DOHH2 (cell line): Measurements from ENCODE around the gene ARHGEF16.

Source experiments
- H3F3A ChIP-seq: fragments of 200-600 bp; sonication (generic), shearing (Covaris generic); 2 replicates; pipeline ENCODE4 v1.6.0; 2016; ENCODE audit warnings: antibody characterized with exemption, mild to moderate bottlenecking; ENCODE audit not compliant: control insufficient read depth, insufficient read depth
- H3K27ac ChIP-seq: fragments of 200-600 bp; sonication (generic); 2 replicates; pipeline ENCODE4 v1.5.1; 2014; ENCODE audit warnings: low read depth, mild to moderate bottlenecking, low read length, moderate library complexity
- H3K27me3 ChIP-seq: fragments of 200-600 bp; sonication (generic); 2 replicates; pipeline ENCODE4 v1.6.1; 2014; ENCODE audit warnings: mild to moderate bottlenecking, low read length, mixed read lengths; ENCODE audit not compliant: control insufficient read depth
- H3K36me3 ChIP-seq: fragments of 200-600 bp; sonication (generic); 2 replicates; pipeline ENCODE4 v1.6.1; 2014; ENCODE audit warnings: mild to moderate bottlenecking, low read length, moderate library complexity, mixed read lengths; ENCODE audit not compliant: control insufficient read depth
- H3K4me1 ChIP-seq: fragments of 200-600 bp; sonication (generic); 2 replicates; pipeline ENCODE4 v1.6.1; 2014; ENCODE audit warnings: mild to moderate bottlenecking, low read length, mixed read lengths; ENCODE audit not compliant: control insufficient read depth
- H3K4me2 ChIP-seq: fragments of 200-600 bp; sonication (generic); 2 replicates; pipeline ENCODE4 v1.6.0; 2014; ENCODE audit warnings: mild to moderate bottlenecking, low read length, moderate library complexity
- H3K4me3 ChIP-seq: fragments of 200-600 bp; sonication (generic); 2 replicates; pipeline ENCODE4 v1.5.1; 2014; ENCODE audit warnings: mild to moderate bottlenecking, low read length, mixed read lengths
- H3K79me2 ChIP-seq: fragments of 200-600 bp; sonication (generic); 2 replicates; pipeline ENCODE4 v1.6.1; 2014; ENCODE audit warnings: mild to moderate bottlenecking, low read length, mixed read lengths; ENCODE audit not compliant: control insufficient read depth
- H3K9me2 ChIP-seq: fragments of 200-600 bp; sonication (generic); replicated peaks from 2 replicates; pipeline ENCODE4 v1.6.1; 2014; ENCODE audit warnings: mild to moderate bottlenecking, low read length, mixed read lengths; ENCODE audit not compliant: control insufficient read depth
- H3K9me3 ChIP-seq: fragments of 200-600 bp; sonication (generic); 2 replicates; pipeline ENCODE4 v1.6.1; 2014; ENCODE audit warnings: antibody characterized with exemption, low read length, mixed read lengths; ENCODE audit not compliant: control insufficient read depth, insufficient read depth
- H4K20me1 ChIP-seq: fragments of 200-600 bp; sonication (generic); 2 replicates; pipeline ENCODE4 v1.6.0; 2014; ENCODE audit warnings: low read depth, mild to moderate bottlenecking, antibody characterized with exemption, low read length, moderate library complexity; ENCODE audit not compliant: control insufficient read depth, insufficient read depth
- EZH2phosphoT487 ChIP-seq: fragments of 200-600 bp; sonication (generic); IDR thresholded peaks from 2 replicates; pipeline ENCODE4 v1.6.1; 2017; ENCODE audit warnings: borderline replicate concordance, mild to moderate bottlenecking, antibody characterized with exemption, low read length, moderate library complexity, mixed read lengths
- TF ChIP-seq, protein P1 (sequence below): fragments of 200-600 bp; sonication (generic); IDR thresholded peaks from one replicate; pipeline ENCODE4 v1.5.1; 2014; ENCODE audit warnings: antibody characterized with exemption, mild to moderate bottlenecking, low read depth, low read length; ENCODE audit not compliant: poor library complexity, severe bottlenecking

The ARHGEF16 gene

DNA sequence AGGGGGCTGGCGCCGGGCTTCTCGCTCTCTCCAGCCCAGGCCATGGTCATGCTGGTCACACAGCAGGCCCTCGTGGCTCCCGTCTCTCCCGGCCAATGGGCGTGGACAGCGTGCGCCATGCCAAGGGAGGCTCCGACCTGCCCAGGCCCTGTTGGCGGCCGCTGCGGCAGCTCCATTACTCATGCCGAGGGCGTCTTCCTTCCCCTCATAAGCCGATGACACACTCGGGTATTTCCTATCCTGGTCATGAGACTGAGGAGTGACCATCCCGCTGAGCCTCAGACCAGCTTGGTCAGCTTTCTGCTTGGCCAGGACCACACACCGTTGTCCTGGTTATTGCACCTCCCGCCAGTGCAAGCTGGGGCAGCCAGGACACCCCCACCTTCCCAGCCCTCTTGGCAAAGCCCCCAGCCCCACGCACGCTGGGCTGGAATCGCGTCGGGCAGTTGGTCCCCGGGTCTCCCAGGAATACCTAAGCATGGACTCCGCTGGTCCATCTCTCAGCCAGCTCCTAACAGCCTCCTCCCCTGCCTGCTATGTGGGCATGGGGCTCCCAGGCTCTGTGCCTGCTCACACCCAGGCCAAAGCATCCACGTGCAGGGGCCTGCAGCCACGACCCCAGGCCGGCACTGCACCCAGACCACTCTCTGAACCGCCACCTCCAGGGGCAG lies 49.8 kb downstream of the ARHGEF16 start:
- H3K4me1 ChIP-seq, result no peaks in the 10 kb centered on the region
- H3K27me3 ChIP-seq, result no peaks in the 10 kb centered on the region
- no peak overlapping the region for H3K4me2 ChIP-seq
- H4K20me1 ChIP-seq, result no peaks in the 10 kb centered on the region
- H3K4me3 ChIP-seq, result no peak overlapping the region
- H3K36me3 ChIP-seq, result no peaks in the 10 kb centered on the region
- H3F3A ChIP-seq, result no peaks in the 10 kb centered on the region
- no peaks in the 10 kb centered on the region for H3K9me3 ChIP-seq
- no peaks in the 10 kb centered on the region for H3K9me2 ChIP-seq
- H3K79me2 ChIP-seq, result no peaks in the 10 kb centered on the region
- no peak overlapping the region for H3K27ac ChIP-seq
- TF ChIP-seq, protein P1, sequence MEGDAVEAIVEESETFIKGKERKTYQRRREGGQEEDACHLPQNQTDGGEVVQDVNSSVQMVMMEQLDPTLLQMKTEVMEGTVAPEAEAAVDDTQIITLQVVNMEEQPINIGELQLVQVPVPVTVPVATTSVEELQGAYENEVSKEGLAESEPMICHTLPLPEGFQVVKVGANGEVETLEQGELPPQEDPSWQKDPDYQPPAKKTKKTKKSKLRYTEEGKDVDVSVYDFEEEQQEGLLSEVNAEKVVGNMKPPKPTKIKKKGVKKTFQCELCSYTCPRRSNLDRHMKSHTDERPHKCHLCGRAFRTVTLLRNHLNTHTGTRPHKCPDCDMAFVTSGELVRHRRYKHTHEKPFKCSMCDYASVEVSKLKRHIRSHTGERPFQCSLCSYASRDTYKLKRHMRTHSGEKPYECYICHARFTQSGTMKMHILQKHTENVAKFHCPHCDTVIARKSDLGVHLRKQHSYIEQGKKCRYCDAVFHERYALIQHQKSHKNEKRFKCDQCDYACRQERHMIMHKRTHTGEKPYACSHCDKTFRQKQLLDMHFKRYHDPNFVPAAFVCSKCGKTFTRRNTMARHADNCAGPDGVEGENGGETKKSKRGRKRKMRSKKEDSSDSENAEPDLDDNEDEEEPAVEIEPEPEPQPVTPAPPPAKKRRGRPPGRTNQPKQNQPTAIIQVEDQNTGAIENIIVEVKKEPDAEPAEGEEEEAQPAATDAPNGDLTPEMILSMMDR, result no peak
- no peak for TF ChIP-seq EZH2phosphoT487

DNA sequence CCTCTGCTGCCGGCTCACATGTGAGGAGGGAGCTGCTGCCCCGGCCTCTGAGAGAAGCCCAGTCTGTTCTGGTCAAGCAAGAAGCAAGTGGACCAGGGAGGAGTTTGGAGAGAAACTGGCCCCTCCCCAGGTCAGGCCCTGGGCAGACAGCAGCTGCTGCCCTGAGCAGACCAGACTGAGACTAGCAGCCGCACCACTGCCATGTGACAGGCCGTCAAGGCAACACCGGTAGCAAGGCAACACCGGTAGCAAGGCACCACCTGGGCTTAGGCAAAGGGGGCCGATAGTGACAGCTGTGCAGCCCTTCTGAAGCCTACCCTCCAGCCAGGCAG lies 50.3 kb downstream of the ARHGEF16 start:
- Histone ChIP-seq H3K27me3 (no peaks in the 10 kb centered on the region), H3K9me3 (no peaks in the 10 kb centered on the region), H3K4me3 (no peak overlapping the region), H4K20me1 (no peaks in the 10 kb centered on the region), H3K4me2 (no peak overlapping the region), H3K79me2 (no peaks in the 10 kb centered on the region), H3K4me1 (no peaks in the 10 kb centered on the region), H3F3A (no peaks in the 10 kb centered on the region), H3K27ac (no peak overlapping the region), H3K9me2 (no peaks in the 10 kb centered on the region), H3K36me3 (no peaks in the 10 kb centered on the region)
- TF ChIP-seq, protein P1, result no peak
- no peak for TF ChIP-seq EZH2phosphoT487

DNA sequence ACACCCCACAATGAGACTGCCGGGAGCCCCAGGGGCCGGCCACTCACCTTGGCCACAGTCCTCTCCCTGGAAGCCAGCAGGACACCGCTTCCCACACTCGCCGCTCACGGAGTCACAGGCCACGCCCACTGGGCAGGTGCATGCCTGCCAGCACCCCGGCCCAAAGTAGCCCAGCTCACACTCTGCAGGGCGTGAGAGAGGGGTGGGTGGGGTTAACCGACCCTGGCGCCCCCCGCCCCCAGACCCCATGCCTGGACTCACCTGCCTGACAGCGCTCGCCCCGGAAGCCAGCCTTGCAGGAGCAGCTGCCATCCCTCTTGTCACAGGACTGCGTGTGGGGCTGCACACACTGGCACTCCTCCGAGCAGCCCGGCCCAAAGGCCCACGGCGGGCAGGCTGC lies 50.7 kb downstream of the ARHGEF16 start:
- Histone ChIP-seq H3K9me3 (no peaks in the 10 kb centered on the region), H3K79me2 (no peaks in the 10 kb centered on the region), H4K20me1 (no peaks in the 10 kb centered on the region), H3K27me3 (no peaks in the 10 kb centered on the region), H3K9me2 (no peaks in the 10 kb centered on the region), H3K27ac (no peak overlapping the region), H3K4me1 (no peaks in the 10 kb centered on the region), H3K36me3 (no peaks in the 10 kb centered on the region), H3K4me2 (no peak overlapping the region), H3K4me3 (no peak overlapping the region), H3F3A (no peaks in the 10 kb centered on the region)
- TF ChIP-seq, protein P1, result no peak
- no peak for TF ChIP-seq EZH2phosphoT487

DNA sequence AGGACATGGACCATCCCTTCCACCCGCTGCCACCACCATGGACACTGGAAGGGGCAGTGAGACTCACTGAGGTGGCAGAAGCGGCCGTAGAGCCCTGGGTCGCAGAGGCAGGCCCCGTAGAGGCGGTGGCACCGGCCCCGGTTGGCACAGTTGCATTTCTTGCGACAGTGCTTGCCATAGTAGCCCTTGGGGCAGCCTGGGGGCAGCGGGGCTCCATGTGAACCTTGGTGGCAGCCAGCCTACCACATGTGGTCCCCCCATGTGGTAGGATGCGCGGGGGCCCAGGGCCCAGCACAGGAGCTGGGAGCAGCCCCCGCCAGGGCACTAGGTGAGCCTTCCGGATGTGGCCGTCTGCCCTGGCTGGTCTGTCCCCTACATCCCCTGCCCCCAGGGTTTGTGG lies 51.6 kb downstream of the ARHGEF16 start:
- Histone ChIP-seq H3K36me3 (no peaks in the 10 kb centered on the region), H3K79me2 (no peaks in the 10 kb centered on the region)

More for the DNA sequence above, 51.6 kb downstream of the ARHGEF16 start:
- Histone ChIP-seq H3K4me2 (no peak overlapping the region), H3K4me1 (no peaks in the 10 kb centered on the region), H4K20me1 (no peaks in the 10 kb centered on the region), H3K4me3 (no peak overlapping the region), H3F3A (no peaks in the 10 kb centered on the region), H3K27ac (no peak overlapping the region), H3K9me3 (no peaks in the 10 kb centered on the region), H3K27me3 (no peaks in the 10 kb centered on the region), H3K9me2 (no peaks in the 10 kb centered on the region)
- TF ChIP-seq EZH2phosphoT487, result no peak
- TF ChIP-seq, protein P1, result no peak
